HG03066 (cell line): Measurements from ENCODE around the gene SLC4A5.
"Not testable (repeated sequence)": the region's sequence is repeated elsewhere in the genome, so short reads cannot be mapped to it uniquely, and the experiment has no call there.

Experiments
- ATAC-seq: cut with Tn5 transposase; IDR thresholded peaks from one replicate; pipeline ENCODE4 v1.9.1; 2021; ENCODE audit warnings: low read depth; ENCODE audit not compliant: unreplicated experiment

Gene SLC4A5

DNA sequence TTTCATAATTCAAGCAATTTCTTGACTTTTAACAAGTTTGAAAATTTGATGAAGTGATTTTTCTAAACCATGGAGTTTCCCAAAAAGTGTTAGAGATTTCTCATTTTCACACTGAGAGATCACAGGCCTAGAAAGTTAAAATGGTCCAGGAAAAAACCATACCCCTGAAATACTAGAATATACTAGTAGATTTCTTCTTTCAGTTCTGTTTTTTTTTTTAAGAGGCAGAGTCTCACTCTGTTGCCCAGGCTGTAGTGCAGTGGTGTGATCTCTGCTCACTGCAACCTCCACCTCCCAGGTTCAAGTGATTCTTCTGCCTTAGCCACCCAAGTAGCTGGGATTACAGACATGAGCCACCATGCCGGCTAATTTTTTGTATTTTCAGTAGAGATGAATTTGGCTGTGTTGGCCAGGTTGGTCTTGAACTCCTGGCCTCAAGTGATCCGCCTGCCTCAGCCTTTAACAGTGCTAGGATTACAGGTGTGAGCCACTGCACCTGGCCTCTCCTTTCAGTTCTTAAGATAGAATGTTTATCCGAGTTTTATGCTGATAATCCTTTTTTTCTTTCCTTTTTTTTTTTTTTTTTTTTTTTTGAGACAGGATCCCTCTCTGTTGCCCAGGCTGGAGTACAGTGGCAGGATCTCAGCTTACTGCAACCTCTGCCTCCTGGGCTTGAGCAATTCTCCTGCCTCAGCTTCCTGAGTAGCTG, 130.4 kb downstream of the SLC4A5 start:
- no peak for ATAC-seq

DNA sequence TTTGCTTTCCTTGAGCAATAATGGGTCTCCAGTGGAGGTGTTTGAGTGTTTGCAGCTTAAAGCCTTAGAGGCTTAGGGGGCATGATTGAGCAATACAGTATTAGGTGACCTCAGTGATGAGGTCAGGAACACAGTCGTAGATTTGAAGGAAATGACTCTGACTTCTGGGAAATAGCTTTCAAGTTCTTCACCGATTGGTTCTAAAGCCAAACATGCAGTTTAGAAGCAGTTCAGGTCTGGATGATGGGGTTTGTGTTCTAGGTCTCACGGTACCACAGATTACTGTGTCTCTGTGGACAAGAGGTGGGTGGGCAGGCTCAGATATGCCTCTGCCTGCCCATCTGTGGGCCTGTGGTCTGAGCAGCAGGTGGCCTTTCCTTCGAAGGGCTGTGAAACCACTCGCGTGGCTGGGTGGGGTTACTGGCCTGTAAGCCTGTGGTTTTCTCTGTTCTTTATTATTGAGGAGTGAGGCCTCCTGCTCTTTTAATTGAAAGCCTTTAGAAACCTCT, 137.0 kb downstream of the SLC4A5 start:
- peak; percentile 79 for ATAC-seq

DNA sequence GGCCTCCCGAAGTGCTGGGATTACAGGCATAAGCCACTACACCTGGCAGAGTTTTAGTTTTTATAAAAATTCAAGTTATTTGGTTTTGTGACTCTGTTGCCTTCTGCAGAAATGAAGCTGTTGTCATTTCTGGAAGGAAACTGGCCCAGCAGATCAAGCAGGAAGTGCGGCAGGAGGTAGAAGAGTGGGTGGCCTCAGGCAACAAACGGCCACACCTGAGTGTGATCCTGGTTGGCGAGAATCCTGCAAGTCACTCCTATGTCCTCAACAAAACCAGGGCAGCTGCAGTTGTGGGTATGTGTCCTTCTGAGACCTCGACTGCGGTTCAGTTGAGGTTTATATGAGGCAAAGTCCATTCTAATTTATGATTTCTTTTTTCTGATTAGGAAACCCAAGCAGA, 137.6 kb downstream of the SLC4A5 start:
- peak; percentile 50 for ATAC-seq

DNA sequence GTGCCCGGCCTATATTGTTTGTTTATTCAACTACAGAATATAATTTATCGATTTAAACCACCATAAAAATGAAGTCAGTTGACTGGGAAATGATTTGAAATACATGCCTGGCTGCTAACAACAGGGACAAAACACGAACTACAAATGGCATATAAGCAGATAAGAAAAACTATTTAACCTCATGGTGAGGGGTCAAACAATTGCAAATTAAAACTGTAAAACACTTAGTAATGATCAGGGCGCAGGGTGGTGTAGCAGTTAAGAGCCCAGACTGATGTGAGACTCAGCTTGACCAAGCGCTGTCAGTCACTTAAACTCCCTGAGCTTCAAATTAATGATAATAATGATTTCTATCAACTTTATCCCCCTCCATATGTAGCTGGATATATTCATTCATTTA, 138.1 kb downstream of the SLC4A5 start:
- no peak for ATAC-seq

DNA sequence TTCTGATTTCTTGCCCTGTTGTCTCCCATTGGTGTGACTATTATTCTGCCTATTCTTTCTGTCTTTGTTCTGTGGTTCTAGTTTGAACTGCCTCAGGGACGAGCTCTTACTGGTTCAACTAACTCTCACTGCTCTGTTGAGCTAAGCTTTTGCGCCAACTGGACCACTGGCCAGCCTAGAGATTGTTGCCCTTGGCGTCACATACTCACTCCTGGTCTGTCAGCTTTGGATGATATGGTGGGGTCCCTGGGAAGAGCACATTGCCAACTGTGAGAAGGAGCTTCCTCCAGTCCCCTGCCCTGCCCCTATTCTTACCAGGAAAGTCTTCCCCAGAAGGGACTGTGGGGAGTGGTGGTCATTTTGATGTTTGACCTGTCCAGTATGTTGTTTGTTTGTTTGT, 138.8 kb downstream of the SLC4A5 start:
- no peak for ATAC-seq

DNA sequence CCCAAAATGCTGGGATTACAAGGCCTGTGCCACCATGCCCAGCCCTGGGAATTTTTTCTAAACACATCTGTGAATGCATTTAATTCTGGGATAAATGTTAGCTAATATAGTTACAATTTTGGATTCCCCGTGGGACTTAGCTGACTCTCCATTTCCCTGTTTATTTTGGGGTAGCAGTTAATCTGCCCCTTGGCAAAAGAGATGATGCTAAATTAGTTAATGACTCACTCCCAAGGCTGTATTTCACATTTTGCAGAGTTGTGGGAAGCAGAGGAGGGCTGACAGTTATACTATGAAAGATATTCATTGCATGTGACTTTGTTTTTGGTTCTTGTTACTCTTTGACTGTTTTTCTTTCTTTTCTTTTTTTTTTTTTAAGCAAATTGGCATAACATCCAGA, 141.6 kb downstream of the SLC4A5 start:
- ATAC-seq = no peak

DNA sequence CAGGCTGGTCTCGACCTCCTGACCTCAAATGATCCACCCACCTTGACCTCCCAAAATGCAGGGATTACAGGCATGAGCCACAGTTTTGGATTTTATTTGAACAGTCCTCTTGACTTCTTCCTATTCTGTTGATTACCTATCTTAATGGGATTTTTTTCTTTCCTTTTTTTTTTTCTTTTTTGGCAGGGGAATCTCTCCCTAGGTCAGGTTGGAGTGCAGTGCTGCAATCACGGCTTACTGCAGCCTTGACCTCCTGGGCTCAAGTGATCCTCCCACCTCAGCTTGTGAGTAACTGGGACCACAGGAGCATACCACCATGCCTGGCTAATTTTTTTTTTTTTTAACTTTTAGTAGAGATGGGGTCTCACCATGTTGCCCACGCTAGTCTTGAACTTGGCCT, 142.0 kb downstream of the SLC4A5 start:
- ATAC-seq = no peak

DNA sequence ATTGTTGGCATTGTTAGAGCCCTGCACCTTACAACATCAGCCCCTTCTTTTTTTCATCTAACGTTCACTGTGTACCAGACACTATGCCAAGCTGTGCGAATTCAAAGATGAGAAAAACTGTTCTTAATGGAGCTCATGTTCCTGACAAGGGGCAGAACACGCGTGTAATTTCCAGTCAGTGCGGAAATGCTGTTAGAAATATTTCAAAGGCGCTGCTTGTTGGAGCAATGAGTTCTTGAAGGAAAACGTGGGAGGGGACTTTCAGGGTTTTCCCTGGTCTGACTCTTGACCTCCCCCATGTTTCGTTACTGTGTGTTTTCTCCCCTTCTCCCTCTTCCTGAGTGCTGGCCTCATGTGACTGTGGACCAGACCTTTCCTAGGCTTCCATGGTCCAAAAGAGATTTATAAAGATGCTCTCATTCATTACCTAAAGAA, 143.3 kb downstream of the SLC4A5 start:
- ATAC-seq = no peak

DNA sequence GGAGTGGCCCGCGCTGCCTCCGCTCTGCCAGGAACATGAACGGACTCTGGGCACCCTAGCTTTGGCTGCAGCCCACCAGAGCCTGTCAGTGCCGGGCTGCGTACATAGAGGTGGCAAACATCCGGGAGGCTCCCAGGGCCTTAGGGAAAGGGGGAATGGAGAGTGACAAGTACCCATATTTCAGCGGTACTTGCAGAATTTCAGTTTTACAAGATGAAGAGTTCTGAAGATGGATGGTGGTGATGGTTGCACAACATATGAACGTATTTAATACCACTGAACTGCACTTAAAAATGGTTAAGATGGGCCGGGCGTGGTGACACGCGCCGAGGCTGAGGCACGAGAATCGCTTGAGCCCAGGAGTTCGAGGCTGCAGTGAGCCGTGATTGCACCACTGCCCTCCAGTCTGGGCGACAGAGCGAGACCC, 143.9 kb downstream of the SLC4A5 start:
- no peak for ATAC-seq

DNA sequence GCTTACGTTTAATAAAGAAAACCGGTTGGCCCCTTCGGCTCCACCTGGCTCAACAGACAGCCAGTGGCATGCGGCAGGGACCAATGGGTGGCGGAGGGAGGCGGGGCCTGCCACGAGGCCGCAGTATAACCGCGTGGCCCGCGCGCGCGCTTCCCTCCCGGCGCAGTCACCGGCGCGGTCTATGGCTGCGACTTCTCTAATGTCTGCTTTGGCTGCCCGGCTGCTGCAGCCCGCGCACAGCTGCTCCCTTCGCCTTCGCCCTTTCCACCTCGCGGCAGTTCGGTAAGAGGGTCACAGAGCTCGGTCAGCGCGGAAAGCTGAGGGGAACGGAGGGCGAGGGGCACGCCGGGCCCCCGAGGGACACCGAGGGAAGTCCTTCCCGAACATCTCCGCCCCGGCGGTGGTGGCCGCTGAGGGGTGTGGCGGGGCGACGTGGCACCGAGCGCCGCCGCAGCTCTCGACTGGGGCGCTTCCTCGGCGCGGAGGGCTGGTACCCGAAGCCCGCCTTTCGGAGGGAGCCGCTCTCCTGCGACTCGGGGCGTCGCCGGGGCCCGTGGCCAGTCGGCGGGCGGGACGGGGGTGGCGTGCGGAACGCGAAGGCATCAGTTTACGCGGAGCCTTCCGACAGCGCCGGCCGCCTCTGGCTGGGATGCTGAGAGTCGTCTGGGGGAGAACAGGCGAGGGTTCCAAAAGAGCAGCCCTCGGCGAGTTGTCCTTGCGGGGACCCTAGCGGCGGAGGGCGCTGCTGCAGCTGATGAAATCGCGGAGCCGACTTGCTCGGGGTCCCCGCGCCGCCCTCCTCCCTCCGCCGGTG, 144.5 kb downstream of the SLC4A5 start, which contains the start of gene MTHFD2:
Gene MTHFD2 (plus strand): TSS at position 155 of the 814 bp plus-strand sequence. CDS start 27 bp downstream, at position 182.
- ATAC-seq = peak; percentile 89

DNA sequence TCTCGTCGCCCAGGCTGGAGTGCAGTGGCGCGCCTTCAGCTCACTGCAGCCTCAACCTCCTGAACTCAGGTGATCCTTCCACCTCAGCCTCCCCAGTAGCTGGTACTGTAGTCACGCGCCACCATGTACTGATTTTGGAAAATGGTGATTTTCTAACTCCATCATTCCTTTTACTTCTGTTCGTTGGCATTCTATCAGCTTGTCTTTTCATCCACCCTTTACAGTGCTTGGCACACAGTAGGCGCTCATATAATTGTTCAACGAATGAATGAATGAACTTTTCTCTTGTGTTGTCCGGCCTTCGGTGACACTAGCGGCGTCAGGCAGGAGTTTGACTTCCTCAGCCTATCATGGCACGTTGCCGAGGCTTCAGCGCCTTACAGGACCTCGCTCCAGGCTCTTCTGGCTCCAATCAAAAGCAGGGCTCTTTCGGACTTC, 145.2 kb downstream of the SLC4A5 start:
- no peak for ATAC-seq

DNA sequence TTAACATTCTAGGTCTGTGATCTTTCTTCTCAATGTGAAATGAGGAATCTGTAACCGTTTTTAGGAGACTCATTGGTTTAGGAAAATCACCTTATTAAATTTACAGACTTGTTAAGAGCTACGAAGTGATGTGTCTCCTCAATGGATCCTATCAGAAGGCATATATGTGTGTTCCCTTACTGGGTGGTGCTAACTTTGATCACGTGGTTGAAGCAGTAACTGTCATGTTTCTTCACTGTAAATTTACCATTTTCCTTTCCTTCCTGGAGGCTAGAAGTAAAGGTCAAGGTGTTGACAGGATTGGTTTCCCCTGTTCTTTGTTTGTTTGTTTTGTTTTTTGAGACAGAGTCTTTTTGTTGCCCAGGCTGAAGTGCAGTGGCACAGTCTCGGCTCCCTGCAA, 146.2 kb downstream of the SLC4A5 start:
- ATAC-seq = no peak

DNA sequence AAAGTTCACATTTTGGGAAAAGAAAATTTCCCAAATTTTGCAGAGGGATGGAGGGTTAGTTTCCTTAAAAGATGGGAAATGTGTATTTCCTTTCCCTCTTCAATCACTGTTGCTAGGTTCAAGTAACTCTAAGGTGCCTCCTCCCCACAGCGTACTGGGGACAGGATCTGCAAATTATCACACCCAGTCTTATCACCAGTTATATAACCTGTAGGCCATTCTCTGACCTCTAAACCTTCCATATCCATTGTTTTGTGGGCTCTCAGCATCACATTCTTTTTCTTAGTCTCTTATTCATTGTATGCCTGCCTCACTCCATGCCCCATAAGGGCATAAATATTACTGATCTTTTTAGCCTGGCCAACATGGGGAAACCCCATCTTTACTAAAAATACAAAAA, 148.4 kb downstream of the SLC4A5 start:
- no peak for ATAC-seq

DNA sequence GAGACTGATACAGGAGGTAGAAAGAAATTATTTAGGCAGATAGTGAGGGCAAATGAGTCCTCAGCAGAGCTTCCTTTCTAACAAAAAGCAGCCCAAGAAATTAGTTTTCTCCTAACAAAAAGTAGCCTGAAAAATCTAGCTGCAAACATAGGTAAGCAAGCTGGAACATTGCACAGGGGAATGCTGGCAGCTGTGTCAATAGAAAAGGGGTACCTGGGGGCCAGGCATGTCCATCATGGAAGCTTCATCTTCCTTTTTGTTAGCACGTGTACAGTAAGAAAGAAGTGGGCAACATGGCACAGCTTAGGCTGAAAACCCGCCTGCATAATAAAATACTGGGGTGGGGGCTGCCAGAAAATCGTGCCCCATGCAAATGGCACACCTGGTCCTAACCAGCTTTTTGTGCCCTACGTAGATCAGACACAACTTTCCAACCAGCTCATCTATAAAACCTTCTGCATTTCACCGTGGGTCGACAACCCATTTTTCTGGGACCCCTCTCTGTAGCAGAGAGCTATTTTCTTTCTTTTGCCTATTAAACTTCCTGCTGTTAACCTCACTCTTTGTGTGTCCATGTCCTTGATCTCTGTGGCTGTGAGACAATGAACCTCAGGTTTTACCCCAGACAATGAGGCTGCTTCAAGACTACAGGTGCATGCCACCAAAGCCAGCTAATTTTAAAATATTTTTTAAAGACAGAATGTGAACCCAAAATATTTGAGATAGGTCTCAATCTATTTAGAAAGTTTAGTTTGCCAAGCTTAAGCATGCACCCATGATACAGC, 151.4 kb downstream of the SLC4A5 start:
- no peak for ATAC-seq

DNA sequence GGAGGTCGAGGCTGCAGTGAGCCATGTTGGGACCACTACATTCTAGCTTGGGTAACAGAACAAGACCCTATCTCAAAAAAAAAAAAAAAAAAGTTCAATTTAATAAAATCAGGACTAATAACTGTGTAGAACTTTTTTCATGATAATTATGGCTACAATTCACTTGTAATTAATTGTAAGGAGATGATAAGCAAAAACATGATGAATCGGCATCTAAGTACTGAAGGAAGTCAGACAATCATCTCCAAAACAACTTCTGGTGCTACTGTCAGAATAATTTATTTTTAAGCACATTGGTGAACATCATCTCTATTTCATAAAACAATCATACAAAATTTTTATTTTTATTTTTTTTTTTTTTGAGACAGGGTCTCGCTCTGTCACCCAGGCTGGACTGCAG, 154.5 kb downstream of the SLC4A5 start:
- no peak for ATAC-seq

DNA sequence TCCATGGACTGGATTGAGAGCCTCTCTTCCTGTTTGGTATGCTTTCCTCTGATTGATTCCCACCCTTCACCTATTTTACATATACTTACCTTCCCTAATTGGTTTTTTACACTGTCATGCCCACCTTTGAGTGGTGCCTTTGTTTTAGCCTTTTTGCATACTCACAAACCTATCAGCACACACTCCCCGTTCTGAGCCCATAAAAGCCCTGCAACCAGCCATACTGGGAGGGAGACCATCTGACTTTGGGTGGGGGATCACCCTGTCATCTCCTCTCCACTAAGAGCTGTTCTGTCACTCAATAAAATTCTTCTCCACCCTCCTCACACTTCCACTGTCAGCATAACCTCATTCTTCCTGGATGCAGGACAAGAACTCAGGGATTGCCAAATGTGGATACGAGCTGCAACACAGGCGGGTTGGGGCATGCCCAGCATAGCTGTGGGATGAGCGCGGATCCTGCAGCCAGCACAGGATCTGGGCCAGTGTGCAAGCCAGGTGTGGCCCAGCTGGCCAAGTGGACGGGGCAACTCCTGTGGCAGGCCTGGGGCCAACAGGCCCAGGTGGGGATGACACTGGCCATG, 155.1 kb downstream of the SLC4A5 start:
- no peak for ATAC-seq

DNA sequence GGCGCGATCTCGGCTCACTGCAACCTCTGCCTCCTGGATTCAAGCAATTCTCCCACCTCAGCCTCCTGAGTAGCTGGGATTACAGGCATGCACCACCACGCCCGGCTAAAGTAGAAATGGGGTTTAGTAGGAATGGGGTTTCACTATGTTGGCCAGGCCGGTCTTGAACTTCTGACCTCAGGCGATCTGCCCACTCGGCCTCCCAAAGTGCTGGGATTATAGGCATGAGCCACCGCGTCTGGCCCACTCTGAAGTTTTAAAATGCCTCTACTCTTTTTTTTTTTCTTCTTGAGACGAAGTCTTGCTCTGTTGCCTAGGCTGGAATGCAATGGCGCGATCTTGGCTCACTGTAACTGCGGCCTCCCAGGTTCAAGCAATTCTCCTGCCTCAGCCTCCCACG, 156.5 kb downstream of the SLC4A5 start:
- not testable (repeated sequence) for ATAC-seq

DNA sequence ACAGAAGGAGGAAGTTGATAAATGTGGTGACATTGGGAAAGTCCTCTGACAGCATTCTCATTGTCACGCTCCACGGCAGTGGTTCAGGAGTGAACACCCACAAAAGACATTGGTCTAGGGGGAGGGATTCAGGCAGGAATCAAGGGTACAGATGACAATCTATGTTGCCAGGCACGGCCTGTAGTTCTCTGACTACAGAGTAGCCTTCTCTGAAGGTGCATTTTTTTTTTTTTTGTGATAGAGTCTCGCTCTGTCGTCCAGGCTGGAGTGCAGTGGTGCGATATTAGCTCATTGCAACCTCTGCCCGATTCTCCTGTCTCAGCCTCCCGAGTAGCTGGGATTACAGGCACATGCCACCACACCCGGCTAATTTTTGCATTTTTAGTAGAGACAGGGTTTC, 157.2 kb downstream of the SLC4A5 start:
- peak; percentile 55 for ATAC-seq

DNA sequence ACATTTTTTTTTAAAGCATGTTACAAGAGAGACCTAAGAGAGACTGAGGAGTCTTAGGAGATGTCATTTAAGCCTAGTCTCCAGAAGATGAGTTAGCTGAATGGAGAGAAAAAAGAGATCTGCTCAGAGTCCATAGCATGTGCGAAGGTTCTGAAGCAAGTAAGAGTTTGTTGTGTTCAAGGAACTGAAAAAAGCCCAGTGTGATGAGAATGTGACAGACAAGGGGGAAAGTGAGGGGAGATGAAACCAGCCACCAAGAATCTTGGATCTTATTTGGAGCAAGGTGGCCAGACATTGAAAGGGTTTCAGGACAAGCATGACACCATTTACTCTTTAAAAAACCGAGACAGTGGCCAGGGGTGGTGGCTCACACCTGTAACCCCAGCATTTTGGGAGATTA, 159.3 kb downstream of the SLC4A5 start:
- ATAC-seq = no peak

DNA sequence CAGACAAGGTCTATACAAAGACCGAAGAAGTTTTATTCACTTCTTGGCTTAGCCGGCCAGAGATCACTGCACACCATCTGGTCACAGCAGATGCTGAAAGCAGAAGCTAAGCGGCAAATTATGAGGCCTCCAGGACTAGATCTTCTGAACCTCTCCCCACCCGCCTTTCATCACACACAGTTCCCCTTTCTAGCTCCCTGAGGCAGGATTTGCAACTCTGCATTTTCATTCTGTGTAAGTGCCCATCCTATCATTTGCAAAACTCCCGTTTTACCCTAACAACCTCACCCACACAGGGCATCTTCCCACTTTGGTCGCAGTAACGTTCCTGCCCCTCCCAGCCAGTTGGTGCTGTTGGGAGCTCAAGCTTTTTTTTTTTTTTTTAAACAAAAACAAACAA, 161.5 kb downstream of the SLC4A5 start:
- ATAC-seq = peak; percentile 35
